ENCODE results near the gene MEIOSIN.
A peak's percentile ranks its signal among the peaks of the same experiment; 100 is the strongest.

The MEIOSIN gene

GRCh38 chr19:45782162-45782691 is 49.0 kb downstream of the MEIOSIN start, which contains the start of gene DMPK:
TSS of gene DMPK (minus strand) at chr19:45782490. CDS start at chr19:45782352, 138 bp downstream.
- Histone ChIP-seq H3K36me3 (ENCODE audit: insufficient read depth, insufficient read length, low read length) (peaks cover 50% of the 10 kb centered on the region), H3K4me3 (ENCODE audit: insufficient read length, low read depth) (peak within 1 kb of the TSS; percentile 8), H3K4me1 (ENCODE audit: insufficient read depth, insufficient read length) (peaks cover 23% of the 10 kb centered on the region), H3K9me3 (ENCODE audit: insufficient read depth, low read length) (no peaks in the 10 kb centered on the region), H3K27me3 (ENCODE audit: insufficient read depth, insufficient read length) (no peaks in the 10 kb centered on the region), H3K9ac (ENCODE audit: insufficient read length, low read depth) (peak within 1 kb of the TSS; percentile 74)
- TF ChIP-seq YY1 (IDR thresholded peaks at IDR 0.05; ENCODE audit: insufficient read depth, insufficient read length): no peak
- no peak for TF ChIP-seq ZNF274 (IDR thresholded peaks at IDR 0.05; ENCODE audit: low read depth, low read length)
- TF ChIP-seq SUZ12 (IDR thresholded peaks at IDR 0.05; ENCODE audit: extremely low read depth, insufficient read depth, insufficient read length): no peak
- DNase-seq (ENCODE audit: low read depth, low spot score): no peak

- TF ChIP-seq YY1 (IDR thresholded peaks at IDR 0.05; ENCODE audit: insufficient read depth, insufficient read length): no peak
- no peak for TF ChIP-seq SUZ12 (IDR thresholded peaks at IDR 0.05; ENCODE audit: extremely low read depth, insufficient read depth, insufficient read length)
- no peak for TF ChIP-seq ZNF274 (IDR thresholded peaks at IDR 0.05; ENCODE audit: low read depth, low read length)
- Histone ChIP-seq H3K4me3 (ENCODE audit: insufficient read length, low read depth) (no peak overlapping the region), H3K9ac (ENCODE audit: insufficient read length, low read depth) (peak overlapping the region; percentile 50), H3K9me3 (ENCODE audit: insufficient read depth, low read length) (no peaks in the 10 kb centered on the region), H3K27me3 (ENCODE audit: insufficient read depth, insufficient read length) (no peaks in the 10 kb centered on the region), H3K36me3 (ENCODE audit: insufficient read depth, insufficient read length, low read length) (peaks cover 48% of the 10 kb centered on the region), H3K4me1 (ENCODE audit: insufficient read depth, insufficient read length) (peaks cover 23% of the 10 kb centered on the region)
- DNase-seq (ENCODE audit: low read depth, low spot score): no peak
Measured at GRCh38 chr19:45782820-45783785, 49.9 kb downstream of the MEIOSIN start.

GRCh38 chr19:45784096-45784495 is 50.9 kb downstream of the MEIOSIN start:
- Histone ChIP-seq H3K9ac (ENCODE audit: insufficient read length, low read depth) (no peak overlapping the region), H3K27me3 (ENCODE audit: insufficient read depth, insufficient read length) (no peaks in the 10 kb centered on the region), H3K4me1 (ENCODE audit: insufficient read depth, insufficient read length) (peaks cover 20% of the 10 kb centered on the region), H3K9me3 (ENCODE audit: insufficient read depth, low read length) (no peaks in the 10 kb centered on the region), H3K4me3 (ENCODE audit: insufficient read length, low read depth) (no peak overlapping the region), H3K36me3 (ENCODE audit: insufficient read depth, insufficient read length, low read length) (peaks cover 48% of the 10 kb centered on the region)
- DNase-seq (ENCODE audit: low read depth, low spot score): no peak
- no peak for TF ChIP-seq ZNF274 (IDR thresholded peaks at IDR 0.05; ENCODE audit: low read depth, low read length)
- TF ChIP-seq YY1 (IDR thresholded peaks at IDR 0.05; ENCODE audit: insufficient read depth, insufficient read length): no peak
- no peak for TF ChIP-seq SUZ12 (IDR thresholded peaks at IDR 0.05; ENCODE audit: extremely low read depth, insufficient read depth, insufficient read length)

- Histone ChIP-seq H3K9me3 (ENCODE audit: insufficient read depth, low read length) (no peaks in the 10 kb centered on the region), H3K36me3 (ENCODE audit: insufficient read depth, insufficient read length, low read length) (peaks cover 50% of the 10 kb centered on the region), H3K27me3 (ENCODE audit: insufficient read depth, insufficient read length) (no peaks in the 10 kb centered on the region), H3K4me1 (ENCODE audit: insufficient read depth, insufficient read length) (peaks cover 20% of the 10 kb centered on the region), H3K4me3 (ENCODE audit: insufficient read length, low read depth) (no peak overlapping the region), H3K9ac (ENCODE audit: insufficient read length, low read depth) (no peak overlapping the region)
- DNase-seq (ENCODE audit: low read depth, low spot score): no peak
- TF ChIP-seq ZNF274 (IDR thresholded peaks at IDR 0.05; ENCODE audit: low read depth, low read length): no peak
- no peak for TF ChIP-seq YY1 (IDR thresholded peaks at IDR 0.05; ENCODE audit: insufficient read depth, insufficient read length)
- no peak for TF ChIP-seq SUZ12 (IDR thresholded peaks at IDR 0.05; ENCODE audit: extremely low read depth, insufficient read depth, insufficient read length)
Measured at GRCh38 chr19:45785097-45785496, 51.9 kb downstream of the MEIOSIN start.

GRCh38 chr19:45785781-45786532 is 52.7 kb downstream of the MEIOSIN start:
- H3K27me3 ChIP-seq (ENCODE audit: insufficient read depth, insufficient read length): no peaks in the 10 kb centered on the region

GRCh38 chr19:45786533-45786894 is 53.3 kb downstream of the MEIOSIN start:
- no peak for DNase-seq (ENCODE audit: low read depth, low spot score)
- no peak overlapping the region for H3K9ac ChIP-seq (ENCODE audit: insufficient read length, low read depth)
- no peak overlapping the region for H3K4me3 ChIP-seq (ENCODE audit: insufficient read length, low read depth)
- H3K27me3 ChIP-seq (ENCODE audit: insufficient read depth, insufficient read length): no peaks in the 10 kb centered on the region
- H3K4me1 ChIP-seq (ENCODE audit: insufficient read depth, insufficient read length): peaks cover 9% of the 10 kb centered on the region
- H3K9me3 ChIP-seq (ENCODE audit: insufficient read depth, low read length): no peaks in the 10 kb centered on the region
- TF ChIP-seq ZNF274 (IDR thresholded peaks at IDR 0.05; ENCODE audit: low read depth, low read length) (no peak), YY1 (IDR thresholded peaks at IDR 0.05; ENCODE audit: insufficient read depth, insufficient read length) (no peak), SUZ12 (IDR thresholded peaks at IDR 0.05; ENCODE audit: extremely low read depth, insufficient read depth, insufficient read length) (no peak)
- peaks cover 59% of the 10 kb centered on the region for H3K36me3 ChIP-seq (ENCODE audit: insufficient read depth, insufficient read length, low read length)

More at GRCh38 chr19:45785781-45786532, 52.7 kb downstream of the MEIOSIN start:
- peaks cover 15% of the 10 kb centered on the region for H3K4me1 ChIP-seq (ENCODE audit: insufficient read depth, insufficient read length)
- TF ChIP-seq ZNF274 (IDR thresholded peaks at IDR 0.05; ENCODE audit: low read depth, low read length) (no peak), SUZ12 (IDR thresholded peaks at IDR 0.05; ENCODE audit: extremely low read depth, insufficient read depth, insufficient read length) (no peak), YY1 (IDR thresholded peaks at IDR 0.05; ENCODE audit: insufficient read depth, insufficient read length) (no peak)
- no peaks in the 10 kb centered on the region for H3K9me3 ChIP-seq (ENCODE audit: insufficient read depth, low read length)
- no peak overlapping the region for H3K4me3 ChIP-seq (ENCODE audit: insufficient read length, low read depth)
- H3K36me3 ChIP-seq (ENCODE audit: insufficient read depth, insufficient read length, low read length): peaks cover 55% of the 10 kb centered on the region
- H3K9ac ChIP-seq (ENCODE audit: insufficient read length, low read depth): no peak overlapping the region
- DNase-seq (ENCODE audit: low read depth, low spot score): no peak
